ENCODE data around the gene MED22.

The MED22 gene

DNA sequence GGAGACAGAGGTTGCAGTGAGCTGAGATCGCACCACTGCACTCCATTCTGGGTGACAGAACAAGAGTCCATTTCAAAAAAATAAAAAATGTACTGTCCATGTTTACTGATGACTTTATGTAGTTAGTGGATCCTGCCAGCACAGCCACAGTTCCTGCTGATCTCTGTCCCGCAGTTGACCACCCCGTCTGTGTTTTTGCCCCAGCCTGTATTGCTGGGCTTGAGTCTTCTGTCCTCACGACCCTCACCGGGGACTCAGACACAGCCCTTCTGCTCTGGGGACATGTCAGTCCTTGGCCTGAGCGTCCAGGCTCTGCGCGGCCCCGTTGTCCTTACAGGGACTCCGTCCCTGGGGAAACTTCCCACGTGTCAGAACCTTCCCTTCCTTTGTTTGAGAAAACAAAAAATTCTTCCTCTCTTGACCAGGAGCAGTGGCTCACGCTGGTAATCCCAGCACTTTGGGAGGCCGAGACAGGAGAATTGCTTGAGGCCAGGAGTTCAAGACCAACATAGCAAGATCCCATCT is 26.5 kb downstream of the MED22 start:
- TF ChIP-seq RAD21 (IDR thresholded peaks at IDR 0.05; ENCODE audit: low read depth), result no peak
- TF ChIP-seq FOXM1 (IDR thresholded peaks at IDR 0.05; ENCODE audit: borderline replicate concordance, low read depth), result no peak
- TF ChIP-seq NFIC (IDR thresholded peaks at IDR 0.05), result no peak
- no peak for TF ChIP-seq YY1 (IDR thresholded peaks at IDR 0.05; ENCODE audit: low read depth)
- TF ChIP-seq, protein P1, sequence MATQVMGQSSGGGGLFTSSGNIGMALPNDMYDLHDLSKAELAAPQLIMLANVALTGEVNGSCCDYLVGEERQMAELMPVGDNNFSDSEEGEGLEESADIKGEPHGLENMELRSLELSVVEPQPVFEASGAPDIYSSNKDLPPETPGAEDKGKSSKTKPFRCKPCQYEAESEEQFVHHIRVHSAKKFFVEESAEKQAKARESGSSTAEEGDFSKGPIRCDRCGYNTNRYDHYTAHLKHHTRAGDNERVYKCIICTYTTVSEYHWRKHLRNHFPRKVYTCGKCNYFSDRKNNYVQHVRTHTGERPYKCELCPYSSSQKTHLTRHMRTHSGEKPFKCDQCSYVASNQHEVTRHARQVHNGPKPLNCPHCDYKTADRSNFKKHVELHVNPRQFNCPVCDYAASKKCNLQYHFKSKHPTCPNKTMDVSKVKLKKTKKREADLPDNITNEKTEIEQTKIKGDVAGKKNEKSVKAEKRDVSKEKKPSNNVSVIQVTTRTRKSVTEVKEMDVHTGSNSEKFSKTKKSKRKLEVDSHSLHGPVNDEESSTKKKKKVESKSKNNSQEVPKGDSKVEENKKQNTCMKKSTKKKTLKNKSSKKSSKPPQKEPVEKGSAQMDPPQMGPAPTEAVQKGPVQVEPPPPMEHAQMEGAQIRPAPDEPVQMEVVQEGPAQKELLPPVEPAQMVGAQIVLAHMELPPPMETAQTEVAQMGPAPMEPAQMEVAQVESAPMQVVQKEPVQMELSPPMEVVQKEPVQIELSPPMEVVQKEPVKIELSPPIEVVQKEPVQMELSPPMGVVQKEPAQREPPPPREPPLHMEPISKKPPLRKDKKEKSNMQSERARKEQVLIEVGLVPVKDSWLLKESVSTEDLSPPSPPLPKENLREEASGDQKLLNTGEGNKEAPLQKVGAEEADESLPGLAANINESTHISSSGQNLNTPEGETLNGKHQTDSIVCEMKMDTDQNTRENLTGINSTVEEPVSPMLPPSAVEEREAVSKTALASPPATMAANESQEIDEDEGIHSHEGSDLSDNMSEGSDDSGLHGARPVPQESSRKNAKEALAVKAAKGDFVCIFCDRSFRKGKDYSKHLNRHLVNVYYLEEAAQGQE (IDR thresholded peaks at IDR 0.05; ENCODE audit: low read depth), result no peak
- no peak for TF ChIP-seq CEBPB (IDR thresholded peaks at IDR 0.05)
- TF ChIP-seq CREB1 (IDR thresholded peaks at IDR 0.05; ENCODE audit: low read depth), result no peak
- no peak for TF ChIP-seq TCF12 (IDR thresholded peaks at IDR 0.05; ENCODE audit: low read depth)
- TF ChIP-seq, protein P2, sequence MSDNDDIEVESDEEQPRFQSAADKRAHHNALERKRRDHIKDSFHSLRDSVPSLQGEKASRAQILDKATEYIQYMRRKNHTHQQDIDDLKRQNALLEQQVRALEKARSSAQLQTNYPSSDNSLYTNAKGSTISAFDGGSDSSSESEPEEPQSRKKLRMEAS (IDR thresholded peaks at IDR 0.05), result no peak
- TF ChIP-seq ZBTB7A (IDR thresholded peaks at IDR 0.05; ENCODE audit: low read depth), result no peak
- no peak for TF ChIP-seq TEAD4 (IDR thresholded peaks at IDR 0.05)
- no peak for TF ChIP-seq EP300 (IDR thresholded peaks at IDR 0.05; ENCODE audit: borderline replicate concordance)
- TF ChIP-seq EGR1 (IDR thresholded peaks at IDR 0.05), result no peak
- TF ChIP-seq TAF1 (IDR thresholded peaks at IDR 0.05; ENCODE audit: low read depth), result no peak

DNA sequence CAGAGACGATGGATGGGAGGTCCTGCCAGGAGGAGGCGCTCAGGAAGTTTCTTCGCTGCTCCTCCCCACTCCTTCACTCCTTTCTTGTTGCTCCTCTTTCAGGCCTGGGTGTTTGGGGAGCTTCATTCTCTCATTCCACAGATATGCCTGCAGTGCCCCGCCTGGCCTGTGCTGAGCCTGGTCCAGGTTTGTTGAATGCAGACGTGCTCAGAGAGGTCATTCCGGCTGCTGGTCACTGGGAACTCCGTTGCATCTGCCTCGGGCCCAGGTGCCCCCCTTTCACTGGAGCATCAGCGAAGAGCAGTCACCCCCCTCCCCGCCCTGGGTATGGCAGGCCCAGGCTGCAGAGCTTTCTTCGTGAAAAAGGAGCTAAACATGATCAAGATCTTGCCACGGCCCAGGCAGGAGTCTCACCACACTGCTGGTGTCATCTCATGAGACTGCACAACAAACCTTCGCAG is 27.5 kb downstream of the MED22 start:
- TF ChIP-seq, protein P2 (IDR thresholded peaks at IDR 0.05), result no peak
- no peak for TF ChIP-seq CREB1 (IDR thresholded peaks at IDR 0.05; ENCODE audit: low read depth)
- no peak for TF ChIP-seq TCF12 (IDR thresholded peaks at IDR 0.05; ENCODE audit: low read depth)
- TF ChIP-seq EGR1 (IDR thresholded peaks at IDR 0.05), result no peak
- no peak for TF ChIP-seq CEBPB (IDR thresholded peaks at IDR 0.05)
- no peak for TF ChIP-seq TEAD4 (IDR thresholded peaks at IDR 0.05)
- TF ChIP-seq NFIC (IDR thresholded peaks at IDR 0.05), result no peak
- TF ChIP-seq, protein P3, sequence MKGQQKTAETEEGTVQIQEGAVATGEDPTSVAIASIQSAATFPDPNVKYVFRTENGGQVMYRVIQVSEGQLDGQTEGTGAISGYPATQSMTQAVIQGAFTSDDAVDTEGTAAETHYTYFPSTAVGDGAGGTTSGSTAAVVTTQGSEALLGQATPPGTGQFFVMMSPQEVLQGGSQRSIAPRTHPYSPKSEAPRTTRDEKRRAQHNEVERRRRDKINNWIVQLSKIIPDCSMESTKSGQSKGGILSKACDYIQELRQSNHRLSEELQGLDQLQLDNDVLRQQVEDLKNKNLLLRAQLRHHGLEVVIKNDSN (IDR thresholded peaks at IDR 0.05), result no peak
- no peak for TF ChIP-seq FOXM1 (IDR thresholded peaks at IDR 0.05; ENCODE audit: borderline replicate concordance, low read depth)
- TF ChIP-seq RAD21 (IDR thresholded peaks at IDR 0.05; ENCODE audit: low read depth), result no peak
- TF ChIP-seq ZBTB7A (IDR thresholded peaks at IDR 0.05; ENCODE audit: low read depth), result no peak
- no peak for TF ChIP-seq EP300 (IDR thresholded peaks at IDR 0.05; ENCODE audit: borderline replicate concordance)
- TF ChIP-seq TAF1 (IDR thresholded peaks at IDR 0.05; ENCODE audit: low read depth), result no peak
- no peak for TF ChIP-seq YY1 (IDR thresholded peaks at IDR 0.05; ENCODE audit: low read depth)
- TF ChIP-seq, protein P1 (IDR thresholded peaks at IDR 0.05; ENCODE audit: low read depth), result no peak

DNA sequence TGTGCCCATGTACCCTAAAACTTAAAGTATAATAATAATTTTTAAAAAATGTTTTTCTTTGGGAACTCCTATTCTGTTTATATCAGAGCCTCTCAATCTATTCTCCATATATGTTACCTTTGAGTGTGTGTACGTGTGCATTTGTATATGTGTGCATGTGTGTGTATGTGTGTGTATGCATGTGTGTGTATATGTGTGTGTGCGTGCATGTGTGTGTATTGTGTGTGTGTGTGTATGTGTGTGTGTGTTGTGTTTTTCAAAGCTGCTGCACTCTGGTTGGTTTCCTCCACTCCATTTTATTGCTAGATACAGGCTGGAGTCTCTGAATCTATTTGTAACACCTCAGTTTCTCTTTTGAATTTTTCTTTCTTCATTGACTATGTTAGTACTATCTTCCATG is 31.9 kb downstream of the MED22 start:
- TF ChIP-seq TCF12 (IDR thresholded peaks at IDR 0.05; ENCODE audit: low read depth) (no peak), TEAD4 (IDR thresholded peaks at IDR 0.05) (no peak), CREB1 (IDR thresholded peaks at IDR 0.05; ENCODE audit: low read depth) (no peak), TAF1 (IDR thresholded peaks at IDR 0.05; ENCODE audit: low read depth) (no peak), ZBTB7A (IDR thresholded peaks at IDR 0.05; ENCODE audit: low read depth) (no peak), NFIC (IDR thresholded peaks at IDR 0.05) (no peak), YY1 (IDR thresholded peaks at IDR 0.05; ENCODE audit: low read depth) (no peak), EP300 (IDR thresholded peaks at IDR 0.05; ENCODE audit: borderline replicate concordance) (no peak)
- TF ChIP-seq, protein P2 (IDR thresholded peaks at IDR 0.05), result no peak
- TF ChIP-seq, protein P3 (IDR thresholded peaks at IDR 0.05), result no peak

DNA sequence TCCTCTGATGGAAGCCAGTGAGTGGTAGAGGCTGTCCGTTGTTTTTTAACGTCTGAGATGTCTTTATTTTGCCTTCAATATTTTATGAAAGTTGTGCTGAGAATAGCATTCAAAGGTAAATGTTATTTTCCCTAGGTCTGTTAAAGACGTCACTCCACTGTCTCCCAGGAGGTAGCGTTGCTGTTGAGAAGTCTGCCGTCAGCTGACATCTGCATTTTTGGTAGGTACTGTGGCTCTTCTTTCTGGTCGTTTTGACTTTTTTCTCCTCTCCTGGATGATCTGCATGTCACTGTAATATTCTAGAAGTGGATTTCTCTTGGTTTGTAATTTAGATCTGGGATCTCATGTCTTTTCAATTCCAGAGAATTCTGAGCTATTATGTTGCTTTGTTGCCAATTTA is 38.3 kb downstream of the MED22 start:
- TF ChIP-seq, protein P1 (IDR thresholded peaks at IDR 0.05; ENCODE audit: low read depth), result no peak
- TF ChIP-seq, protein P3 (IDR thresholded peaks at IDR 0.05), result no peak
- TF ChIP-seq FOXM1 (IDR thresholded peaks at IDR 0.05; ENCODE audit: borderline replicate concordance, low read depth) (no peak), NFIC (IDR thresholded peaks at IDR 0.05) (no peak), CEBPB (IDR thresholded peaks at IDR 0.05) (no peak), TEAD4 (IDR thresholded peaks at IDR 0.05) (no peak)
